ENCODE data around the gene ILKAP. TPM values are rescaled to one million over a fixed set of nuclear protein-coding genes. Genes with fewer than 3 reads are reported as not detected.

ILKAP gene
- total RNA-seq, 2 experiments from 2014 or later: 46.6 to 46.7 TPM

DNA sequence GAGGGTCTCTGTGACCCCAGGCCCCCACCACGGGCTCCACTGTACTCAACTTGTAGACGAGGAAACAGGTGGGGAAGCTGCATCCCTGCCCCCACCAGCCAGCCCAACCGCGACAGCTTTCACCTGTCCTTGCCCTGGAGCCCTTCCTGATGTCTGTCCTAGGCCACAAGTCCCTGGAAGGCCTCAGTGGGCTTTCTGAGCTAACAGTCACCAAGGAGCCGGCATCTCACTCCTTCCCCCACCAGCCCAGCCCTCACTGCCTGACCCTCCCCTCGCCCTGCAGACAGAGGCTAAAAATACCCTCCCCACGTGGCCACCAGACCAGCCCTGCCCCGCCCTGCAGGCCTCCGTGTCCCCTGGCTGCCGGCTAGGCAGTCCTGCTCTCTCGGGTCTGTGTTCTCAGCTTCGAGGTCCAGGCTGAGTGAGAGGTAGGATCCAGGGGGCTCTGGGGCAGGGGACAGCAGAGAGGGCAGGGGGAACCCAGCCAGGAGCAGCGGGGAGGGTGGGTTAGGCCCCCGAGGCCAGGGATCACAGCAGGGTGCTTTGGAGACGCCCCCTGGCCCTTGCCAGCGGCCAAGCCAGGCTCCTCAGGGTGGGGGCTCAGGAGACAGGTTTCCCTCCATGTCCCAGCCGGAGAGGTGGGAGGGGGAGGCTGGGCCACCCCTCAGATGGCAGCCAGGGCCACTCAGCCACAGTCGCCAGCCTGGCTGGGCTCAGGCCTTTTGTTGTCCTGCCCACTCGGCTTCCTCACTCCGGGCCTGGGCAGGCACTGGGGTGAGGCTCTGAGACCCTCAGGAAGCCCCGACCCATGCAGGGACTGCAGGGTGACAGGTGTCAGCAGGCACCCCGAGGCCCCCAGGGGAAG is 64.9 kb downstream of the ILKAP start, which contains the start of gene KLHL30:
Gene KLHL30, plus strand, starts transcription at position 338 of the 865 bp plus-strand sequence. CDS start 2,087 bp downstream, outside the sequence.
- no peaks in the 10 kb centered on the region for H3K36me3 Mint-ChIP-seq (ENCODE audit: low read depth)
- DNase-seq: no peak
- intact Hi-C loops (cut with micrococcal nuclease): loop anchor here (1.0 kb wide), 1 partner anchor 170 kb away; no protein-coding TSS in a partner anchor
- no peak within 1 kb of the TSS for H3K27ac Mint-ChIP-seq
- peaks cover 6% of the 10 kb centered on the region for H3K4me1 Mint-ChIP-seq (ENCODE audit: low read depth)
- H3K9me3 Mint-ChIP-seq: no peaks in the 10 kb centered on the region
- H3K4me3 Mint-ChIP-seq: no peak within 1 kb of the TSS
- no peaks in the 10 kb centered on the region for H3K27me3 Mint-ChIP-seq (ENCODE audit: low read depth)
- CTCF ChIA-PET: interaction anchor here (0.6 to 1.6 kb wide), 7 partner anchors 14 to 304 kb away, joined by 3 to 7 read pairs (median 3); no protein-coding TSS in a partner anchor

GRCh38 chr2:238137885-238138284 is 65.6 kb downstream of the ILKAP start:
- no peak for DNase-seq
- Mint-ChIP-seq H3K27me3 (ENCODE audit: low read depth) (no peaks in the 10 kb centered on the region), H3K27ac (no peak overlapping the region), H3K4me3 (no peak overlapping the region), H3K4me1 (ENCODE audit: low read depth) (peaks cover 6% of the 10 kb centered on the region), H3K36me3 (ENCODE audit: low read depth) (no peaks in the 10 kb centered on the region), H3K9me3 (no peaks in the 10 kb centered on the region)
- CTCF ChIA-PET: interaction anchor here (0.6 to 1.4 kb wide), 2 partner anchors 13 to 61 kb away, joined by 3 to 4 read pairs; no protein-coding TSS in a partner anchor
- intact Hi-C loops (cut with micrococcal nuclease): no loop called here

DNA sequence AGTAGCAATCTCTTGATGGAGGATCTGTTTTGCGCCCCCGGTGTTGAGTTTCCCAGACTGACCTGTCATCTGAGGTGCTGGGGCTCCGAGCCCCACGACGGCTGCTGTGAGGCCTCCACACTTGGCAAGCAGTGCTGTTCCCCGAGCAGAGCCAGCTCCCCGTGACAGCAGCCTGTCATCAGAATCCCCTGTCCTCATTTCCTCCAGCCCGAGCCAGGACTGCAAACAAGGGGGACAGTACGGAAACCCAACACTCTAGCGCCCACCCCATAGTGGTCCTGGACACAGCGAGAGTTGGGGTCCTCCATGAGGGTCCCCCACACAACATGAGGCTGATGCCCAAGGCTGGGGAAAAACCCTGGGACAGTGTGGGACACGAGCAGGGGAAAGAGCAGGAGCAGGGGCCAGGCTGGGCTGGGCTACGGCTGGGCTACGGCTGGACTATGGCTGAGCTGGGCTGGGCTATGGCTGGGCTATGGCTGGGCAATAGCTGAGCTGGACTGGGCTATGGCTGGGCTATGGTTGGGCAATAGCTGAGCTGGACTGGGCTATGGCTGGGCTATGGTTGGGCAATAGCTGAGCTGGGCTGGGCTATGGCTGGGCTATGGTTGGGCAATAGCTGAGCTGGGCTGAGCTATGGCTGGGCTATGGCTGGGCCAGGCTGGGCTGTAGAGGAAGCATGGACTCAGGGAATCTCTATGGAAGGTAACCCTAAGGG is 66.5 kb downstream of the ILKAP start:
- H3K27ac Mint-ChIP-seq: no peak overlapping the region
- H3K36me3 Mint-ChIP-seq (ENCODE audit: low read depth): no peaks in the 10 kb centered on the region
- CTCF ChIA-PET: no interaction called here
- peaks cover 5% of the 10 kb centered on the region for H3K4me1 Mint-ChIP-seq (ENCODE audit: low read depth)
- H3K27me3 Mint-ChIP-seq (ENCODE audit: low read depth): no peaks in the 10 kb centered on the region
- H3K9me3 Mint-ChIP-seq: no peaks in the 10 kb centered on the region
- no peak for DNase-seq
- intact Hi-C loops (cut with micrococcal nuclease): no loop called here
- no peak overlapping the region for H3K4me3 Mint-ChIP-seq

- H3K4me1 Mint-ChIP-seq (ENCODE audit: low read depth): no peaks in the 10 kb centered on the region
- no peak overlapping the region for H3K27ac Mint-ChIP-seq
- DNase-seq: no peak
- H3K27me3 Mint-ChIP-seq (ENCODE audit: low read depth): no peaks in the 10 kb centered on the region
- CTCF ChIA-PET: no interaction called here
- intact Hi-C loops (cut with micrococcal nuclease): no loop called here
- no peak overlapping the region for H3K4me3 Mint-ChIP-seq
- no peaks in the 10 kb centered on the region for H3K36me3 Mint-ChIP-seq (ENCODE audit: low read depth)
- H3K9me3 Mint-ChIP-seq: no peaks in the 10 kb centered on the region
Measured at GRCh38 chr2:238135601-238136150, 67.8 kb downstream of the ILKAP start.

DNA sequence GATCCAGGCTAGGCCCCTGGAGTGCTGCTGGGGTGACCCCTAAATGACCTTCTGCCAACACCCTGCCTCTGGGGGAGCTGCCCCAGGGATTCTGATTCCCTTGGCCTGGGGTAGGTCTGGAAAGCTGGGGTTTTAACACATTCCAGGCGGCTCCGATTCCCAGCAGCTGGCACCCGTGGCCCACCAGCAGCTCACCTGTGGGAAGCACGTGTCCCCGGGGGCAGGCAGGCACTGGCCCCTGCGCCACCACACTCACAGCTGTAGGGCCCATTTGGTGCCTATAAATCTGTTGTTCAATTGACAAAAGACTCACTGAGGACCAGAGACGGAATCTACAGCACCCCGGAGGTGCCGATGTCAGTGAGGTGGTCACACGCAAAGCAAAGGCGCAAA is 69.1 kb downstream of the ILKAP start:
- H3K9me3 Mint-ChIP-seq: no peaks in the 10 kb centered on the region
- H3K4me1 Mint-ChIP-seq (ENCODE audit: low read depth): no peaks in the 10 kb centered on the region
- no peak overlapping the region for H3K4me3 Mint-ChIP-seq
- CTCF ChIA-PET: no interaction called here
- no peaks in the 10 kb centered on the region for H3K27me3 Mint-ChIP-seq (ENCODE audit: low read depth)
- intact Hi-C loops (cut with micrococcal nuclease): no loop called here
- no peak for DNase-seq
- H3K27ac Mint-ChIP-seq: no peak overlapping the region
- no peaks in the 10 kb centered on the region for H3K36me3 Mint-ChIP-seq (ENCODE audit: low read depth)

DNA sequence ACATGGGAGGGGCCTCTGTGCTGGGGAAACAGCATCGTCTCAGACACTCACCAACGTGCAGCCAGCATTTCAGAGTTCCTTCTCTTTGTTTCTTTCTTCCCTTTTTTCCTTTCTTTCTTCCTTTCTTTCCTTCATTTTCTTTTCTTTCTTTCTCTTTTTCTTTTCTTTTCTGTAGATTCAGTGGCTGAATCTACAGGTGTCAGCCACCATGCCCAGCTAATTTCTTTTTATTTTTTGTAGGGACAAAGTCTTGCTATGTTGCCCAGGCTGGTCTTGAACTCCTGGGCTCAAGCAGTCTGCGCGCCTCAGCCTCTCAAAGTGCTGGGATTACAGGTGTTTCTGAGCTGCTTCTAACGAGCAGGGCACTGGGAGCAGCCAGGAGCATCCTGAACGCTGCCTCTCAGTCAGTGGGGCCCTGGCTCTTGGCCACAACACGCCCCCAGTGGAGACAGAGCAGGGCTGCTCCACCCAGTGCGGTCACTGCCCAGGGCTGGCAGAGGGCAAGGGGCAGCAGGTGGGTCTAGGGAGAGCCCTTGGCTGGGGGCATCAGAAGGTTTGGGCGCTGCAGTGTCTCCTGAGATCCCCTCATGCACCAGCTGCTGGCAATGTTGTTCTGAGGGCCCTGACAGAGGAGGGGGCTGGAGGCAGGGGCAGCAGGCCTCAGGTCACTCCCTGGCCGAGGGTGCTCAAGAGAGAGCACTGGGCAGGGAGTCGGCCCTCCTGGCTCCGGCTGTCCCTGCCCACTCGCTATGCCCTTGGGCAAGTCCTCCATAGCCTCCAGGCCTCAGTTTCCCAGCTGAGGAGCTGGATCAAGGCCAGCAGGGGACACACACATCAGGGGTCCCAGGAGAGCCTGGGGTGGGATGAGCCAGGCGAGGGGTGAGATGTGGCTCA is 69.7 kb downstream of the ILKAP start:
- Mint-ChIP-seq H3K4me3 (no peak overlapping the region), H3K27ac (no peak overlapping the region), H3K36me3 (ENCODE audit: low read depth) (no peaks in the 10 kb centered on the region), H3K9me3 (no peaks in the 10 kb centered on the region), H3K27me3 (ENCODE audit: low read depth) (no peaks in the 10 kb centered on the region), H3K4me1 (ENCODE audit: low read depth) (no peaks in the 10 kb centered on the region)
- CTCF ChIA-PET: no interaction called here
- intact Hi-C loops (cut with micrococcal nuclease): no loop called here
- DNase-seq: no peak

DNA sequence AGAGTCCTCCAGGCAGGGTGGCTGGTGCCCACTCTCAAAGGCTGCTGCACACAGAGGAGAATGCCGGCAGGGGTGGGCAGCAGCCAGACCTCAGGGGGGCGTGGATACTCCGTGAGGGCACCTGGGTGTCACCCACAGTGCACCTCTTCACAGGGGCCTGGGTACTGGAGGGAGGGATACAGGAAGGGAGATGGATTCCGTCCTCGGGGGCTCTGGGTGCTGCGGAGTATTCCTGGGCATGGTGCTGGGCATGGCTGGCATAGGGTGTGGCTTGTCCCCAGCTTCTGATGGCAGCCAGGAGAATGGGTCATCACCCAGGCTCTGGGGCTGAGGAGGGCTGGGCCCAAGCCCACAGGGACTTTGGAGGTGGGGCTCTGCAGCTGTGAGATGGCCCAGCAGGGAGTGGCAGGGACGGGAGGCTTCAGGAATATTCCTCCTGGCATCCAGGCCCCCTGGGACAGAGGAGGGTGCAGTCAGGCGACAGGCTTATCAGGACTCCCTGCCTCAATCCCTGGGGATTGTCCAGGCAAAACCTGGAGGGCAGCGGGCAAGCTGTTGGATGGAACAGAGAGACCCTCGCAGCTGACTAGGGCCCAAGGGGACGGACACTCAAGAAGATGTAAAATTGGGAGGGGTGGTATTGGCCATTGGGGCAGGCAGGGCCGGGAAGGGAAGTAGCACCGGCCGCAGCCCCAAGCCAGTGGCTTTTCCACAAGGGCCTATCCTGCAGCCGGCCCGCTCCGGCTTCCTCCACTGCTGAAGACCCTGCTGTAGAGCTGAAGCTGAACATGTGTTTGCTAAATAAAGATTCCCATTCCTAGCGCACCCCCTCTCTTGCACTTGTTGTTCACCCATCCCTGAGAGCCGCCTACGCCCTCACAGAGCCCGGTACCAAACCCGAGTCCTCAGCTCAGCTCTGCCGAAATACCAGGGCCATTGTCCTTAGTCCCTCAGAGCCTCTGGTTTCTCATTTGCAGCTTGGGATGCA is 70.7 kb downstream of the ILKAP start:
- no peak for DNase-seq
- no peak overlapping the region for H3K27ac Mint-ChIP-seq
- no peaks in the 10 kb centered on the region for H3K36me3 Mint-ChIP-seq (ENCODE audit: low read depth)
- no peaks in the 10 kb centered on the region for H3K4me1 Mint-ChIP-seq (ENCODE audit: low read depth)
- no peaks in the 10 kb centered on the region for H3K9me3 Mint-ChIP-seq
- H3K4me3 Mint-ChIP-seq: no peak overlapping the region
- CTCF ChIA-PET: no interaction called here
- no peaks in the 10 kb centered on the region for H3K27me3 Mint-ChIP-seq (ENCODE audit: low read depth)
- intact Hi-C loops (cut with micrococcal nuclease): no loop called here

- no peaks in the 10 kb centered on the region for H3K36me3 Mint-ChIP-seq (ENCODE audit: low read depth)
- no peaks in the 10 kb centered on the region for H3K4me1 Mint-ChIP-seq (ENCODE audit: low read depth)
- CTCF ChIA-PET: no interaction called here
- H3K9me3 Mint-ChIP-seq: no peaks in the 10 kb centered on the region
- no peak for DNase-seq
- intact Hi-C loops (cut with micrococcal nuclease): no loop called here
- H3K4me3 Mint-ChIP-seq: no peak overlapping the region
- H3K27ac Mint-ChIP-seq: no peak overlapping the region
- H3K27me3 Mint-ChIP-seq (ENCODE audit: low read depth): no peaks in the 10 kb centered on the region
Measured at GRCh38 chr2:238131761-238132462, 71.6 kb downstream of the ILKAP start.

GRCh38 chr2:238130696-238131628 is 72.5 kb downstream of the ILKAP start:
- no peak for DNase-seq
- no peak overlapping the region for H3K4me3 Mint-ChIP-seq
- H3K36me3 Mint-ChIP-seq (ENCODE audit: low read depth): no peaks in the 10 kb centered on the region
- H3K27me3 Mint-ChIP-seq (ENCODE audit: low read depth): no peaks in the 10 kb centered on the region
- intact Hi-C loops (cut with micrococcal nuclease): no loop called here
- no peaks in the 10 kb centered on the region for H3K4me1 Mint-ChIP-seq (ENCODE audit: low read depth)
- H3K27ac Mint-ChIP-seq: no peak overlapping the region
- no peaks in the 10 kb centered on the region for H3K9me3 Mint-ChIP-seq
- CTCF ChIA-PET: no interaction called here

- CTCF ChIA-PET: interaction anchor here (1.3 kb wide), 1 partner anchor 10 kb away, joined by 4 read pairs; no protein-coding TSS in a partner anchor
- H3K36me3 Mint-ChIP-seq (ENCODE audit: low read depth): no peaks in the 10 kb centered on the region
- no peaks in the 10 kb centered on the region for H3K9me3 Mint-ChIP-seq
- H3K27ac Mint-ChIP-seq: no peak overlapping the region
- DNase-seq: no peak
- H3K4me3 Mint-ChIP-seq: no peak overlapping the region
- no peaks in the 10 kb centered on the region for H3K4me1 Mint-ChIP-seq (ENCODE audit: low read depth)
- intact Hi-C loops (cut with micrococcal nuclease): no loop called here
- H3K27me3 Mint-ChIP-seq (ENCODE audit: low read depth): no peaks in the 10 kb centered on the region
Measured at GRCh38 chr2:238130111-238130695, 73.3 kb downstream of the ILKAP start.
